Right lobe of liver (tissue), 4 donors: ENCODE data around the gene SBF1.

ENCODE experiments used
- CTCF ChIP-seq, 4 donors: fragments of 200-600 bp in 3 of 4; fragments of 450-650 bp in 1 of 4; IDR thresholded peaks; one replicate each; pipeline versions ENCODE4 v1.5.1 to v1.8.0; 2016 to 2022; ENCODE audit warnings: antibody characterized with exemption in 4 of 4, mild to moderate bottlenecking in 2 of 4
- POLR2A ChIP-seq: fragments of 450-650 bp; IDR thresholded peaks from one replicate; pipeline ENCODE4 v1.6.1; 2017; ENCODE audit warnings: antibody characterized with exemption, mild to moderate bottlenecking
- donor health status: DM: no; HTN: no; CAD: no.
- donor health status: DM: no; HTN: no; CAD: no.
- donor health status: DM: no; HTN: yes; CAD: no.

- TF ChIP-seq CTCF (IDR thresholded peaks at IDR 0.05) (no peak), POLR2A (no peak)
Observed at GRCh38 chr22:50488886-50489285, 14.1 kb upstream of the SBF1 start.
